ENCODE results near the gene CDV3. TPM values are rescaled to one million over a fixed set of nuclear protein-coding genes. Genes with fewer than 3 reads are reported as not detected.
"Not testable (repeated sequence)": the region's sequence is repeated elsewhere in the genome, so short reads cannot be mapped to it uniquely, and the experiment has no call there.

CDV3 gene
- total RNA-seq, 2 experiments from 2014 or later, result 211 to 212 TPM

DNA sequence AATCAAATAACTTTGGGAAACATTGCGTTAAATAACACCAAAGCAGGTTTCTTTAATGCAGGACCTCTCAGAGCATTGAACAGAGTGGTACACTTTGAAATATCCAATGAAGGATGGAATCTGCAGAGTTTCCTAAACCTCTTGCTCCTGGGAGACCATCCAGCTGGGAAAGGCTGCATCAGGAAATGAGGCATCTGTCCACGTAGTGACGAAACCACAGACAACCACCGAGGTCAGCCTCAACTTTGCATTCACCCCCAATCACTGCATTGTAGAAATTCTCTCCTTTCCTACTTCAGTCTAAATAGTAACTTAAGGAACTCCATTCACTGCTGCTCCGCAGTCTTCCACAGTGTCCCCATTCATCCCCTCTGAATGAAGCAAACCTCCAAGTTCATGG, 41.5 kb upstream of the CDV3 start:
- POLR2A ChIA-PET, result interaction anchor here (0.6 kb wide), 1 partner anchor 74 kb away, joined by 3 read pairs; no protein-coding TSS in a partner anchor
- no peaks in the 10 kb centered on the region for H3K4me1 Mint-ChIP-seq (ENCODE audit: low read depth)
- no peak for DNase-seq
- H3K36me3 Mint-ChIP-seq (ENCODE audit: low read depth), result no peaks in the 10 kb centered on the region
- intact Hi-C loops (cut with micrococcal nuclease), result no loop called here
- no peak overlapping the region for H3K27ac Mint-ChIP-seq
- ATAC-seq, result no peak
- CTCF ChIA-PET, result no interaction called here
- H3K9me3 Mint-ChIP-seq, result peaks cover 6% of the 10 kb centered on the region
- no peak overlapping the region for H3K4me3 Mint-ChIP-seq
- H3K27me3 Mint-ChIP-seq, result no peaks in the 10 kb centered on the region
- TF ChIP-seq, protein P1, sequence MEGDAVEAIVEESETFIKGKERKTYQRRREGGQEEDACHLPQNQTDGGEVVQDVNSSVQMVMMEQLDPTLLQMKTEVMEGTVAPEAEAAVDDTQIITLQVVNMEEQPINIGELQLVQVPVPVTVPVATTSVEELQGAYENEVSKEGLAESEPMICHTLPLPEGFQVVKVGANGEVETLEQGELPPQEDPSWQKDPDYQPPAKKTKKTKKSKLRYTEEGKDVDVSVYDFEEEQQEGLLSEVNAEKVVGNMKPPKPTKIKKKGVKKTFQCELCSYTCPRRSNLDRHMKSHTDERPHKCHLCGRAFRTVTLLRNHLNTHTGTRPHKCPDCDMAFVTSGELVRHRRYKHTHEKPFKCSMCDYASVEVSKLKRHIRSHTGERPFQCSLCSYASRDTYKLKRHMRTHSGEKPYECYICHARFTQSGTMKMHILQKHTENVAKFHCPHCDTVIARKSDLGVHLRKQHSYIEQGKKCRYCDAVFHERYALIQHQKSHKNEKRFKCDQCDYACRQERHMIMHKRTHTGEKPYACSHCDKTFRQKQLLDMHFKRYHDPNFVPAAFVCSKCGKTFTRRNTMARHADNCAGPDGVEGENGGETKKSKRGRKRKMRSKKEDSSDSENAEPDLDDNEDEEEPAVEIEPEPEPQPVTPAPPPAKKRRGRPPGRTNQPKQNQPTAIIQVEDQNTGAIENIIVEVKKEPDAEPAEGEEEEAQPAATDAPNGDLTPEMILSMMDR (IDR thresholded peaks at IDR 0.05), result no peak

GRCh38 chr3:133532951-133533350, 40.5 kb upstream of the CDV3 start:
- no peak overlapping the region for H3K27ac Mint-ChIP-seq
- no peaks in the 10 kb centered on the region for H3K36me3 Mint-ChIP-seq (ENCODE audit: low read depth)
- DNase-seq, result no peak
- H3K27me3 Mint-ChIP-seq, result no peaks in the 10 kb centered on the region
- TF ChIP-seq, protein P1 (IDR thresholded peaks at IDR 0.05), result no peak
- no peak overlapping the region for H3K4me3 Mint-ChIP-seq
- ChIA-PET POLR2A (no interaction called here), CTCF (interaction anchor here (1.0 kb wide), 1 partner anchor 23 kb away, joined by 3 read pairs; no protein-coding TSS in a partner anchor)
- ATAC-seq, result no peak
- peaks cover 6% of the 10 kb centered on the region for H3K9me3 Mint-ChIP-seq
- intact Hi-C loops (cut with micrococcal nuclease), result no loop called here
- H3K4me1 Mint-ChIP-seq (ENCODE audit: low read depth), result no peaks in the 10 kb centered on the region

GRCh38 chr3:133535971-133536881, 37.3 kb upstream of the CDV3 start:
- Mint-ChIP-seq H3K4me1 (ENCODE audit: low read depth) (no peaks in the 10 kb centered on the region), H3K27ac (no peak overlapping the region), H3K9me3 (peaks cover 2% of the 10 kb centered on the region), H3K36me3 (ENCODE audit: low read depth) (no peaks in the 10 kb centered on the region), H3K4me3 (no peak overlapping the region), H3K27me3 (no peaks in the 10 kb centered on the region)
- TF ChIP-seq, protein P1 (IDR thresholded peaks at IDR 0.05), result no peak
- DNase-seq (no peak), ATAC-seq (no peak)
- CTCF ChIA-PET, result no interaction called here
- intact Hi-C loops (cut with micrococcal nuclease), result no loop called here
- POLR2A ChIA-PET, result interaction anchor here (1.0 kb wide), 2 partner anchors 13 to 39 kb away, joined by 3 read pairs; no protein-coding TSS in a partner anchor

- intact Hi-C loops (cut with micrococcal nuclease); H3K27ac Mint-ChIP-seq; H3K27me3 Mint-ChIP-seq; H3K36me3 Mint-ChIP-seq (ENCODE audit: low read depth); CTCF ChIA-PET; H3K4me3 Mint-ChIP-seq; H3K9me3 Mint-ChIP-seq; DNase-seq; H3K4me1 Mint-ChIP-seq (ENCODE audit: low read depth); ATAC-seq: not testable (repeated sequence)
- POLR2A ChIA-PET, result interaction anchor here (1.0 to 1.6 kb wide), 3 partner anchors 12 to 40 kb away, joined by 3 to 5 read pairs (median 3); no protein-coding TSS in a partner anchor
Measured at GRCh38 chr3:133537131-133537530, 36.4 kb upstream of the CDV3 start.

- Mint-ChIP-seq H3K27ac (no peak overlapping the region), H3K4me1 (ENCODE audit: low read depth) (no peaks in the 10 kb centered on the region), H3K4me3 (no peak overlapping the region), H3K36me3 (ENCODE audit: low read depth) (no peaks in the 10 kb centered on the region), H3K9me3 (peaks cover 2% of the 10 kb centered on the region), H3K27me3 (no peaks in the 10 kb centered on the region)
- intact Hi-C loops (cut with micrococcal nuclease), result no loop called here
- CTCF ChIA-PET, result interaction anchor here (0.7 kb wide), 1 partner anchor 32 kb away, joined by 3 read pairs; no protein-coding TSS in a partner anchor
- POLR2A ChIA-PET, result interaction anchor here (1.6 kb wide), 1 partner anchor 32 kb away, joined by 5 read pairs; no protein-coding TSS in a partner anchor
- DNase-seq (no peak), ATAC-seq (no peak)
- TF ChIP-seq, protein P1 (IDR thresholded peaks at IDR 0.05), result no peak
Measured at GRCh38 chr3:133538154-133538553, 35.3 kb upstream of the CDV3 start.
